ENCODE measurements around the gene USP5.

DNA sequence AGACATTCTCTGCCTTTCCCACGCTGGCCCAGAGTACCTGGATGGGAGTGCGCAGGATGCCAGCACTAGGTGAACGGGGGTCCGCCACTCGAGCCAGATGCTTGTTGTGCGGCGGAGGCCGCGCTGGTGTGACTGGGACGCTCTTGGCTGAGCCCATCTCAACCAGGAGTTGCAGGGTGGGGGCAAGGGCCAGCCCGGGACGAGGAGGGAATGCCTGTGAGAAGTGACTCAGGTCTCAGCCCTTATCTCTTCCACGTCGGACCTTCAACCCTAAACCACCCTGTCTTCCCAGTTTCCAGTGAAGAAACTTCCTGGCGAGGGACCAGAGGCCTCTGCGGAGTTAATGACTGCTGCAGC lies 1.2 kb upstream of the USP5 start:
- TF ChIP-seq, protein P1, sequence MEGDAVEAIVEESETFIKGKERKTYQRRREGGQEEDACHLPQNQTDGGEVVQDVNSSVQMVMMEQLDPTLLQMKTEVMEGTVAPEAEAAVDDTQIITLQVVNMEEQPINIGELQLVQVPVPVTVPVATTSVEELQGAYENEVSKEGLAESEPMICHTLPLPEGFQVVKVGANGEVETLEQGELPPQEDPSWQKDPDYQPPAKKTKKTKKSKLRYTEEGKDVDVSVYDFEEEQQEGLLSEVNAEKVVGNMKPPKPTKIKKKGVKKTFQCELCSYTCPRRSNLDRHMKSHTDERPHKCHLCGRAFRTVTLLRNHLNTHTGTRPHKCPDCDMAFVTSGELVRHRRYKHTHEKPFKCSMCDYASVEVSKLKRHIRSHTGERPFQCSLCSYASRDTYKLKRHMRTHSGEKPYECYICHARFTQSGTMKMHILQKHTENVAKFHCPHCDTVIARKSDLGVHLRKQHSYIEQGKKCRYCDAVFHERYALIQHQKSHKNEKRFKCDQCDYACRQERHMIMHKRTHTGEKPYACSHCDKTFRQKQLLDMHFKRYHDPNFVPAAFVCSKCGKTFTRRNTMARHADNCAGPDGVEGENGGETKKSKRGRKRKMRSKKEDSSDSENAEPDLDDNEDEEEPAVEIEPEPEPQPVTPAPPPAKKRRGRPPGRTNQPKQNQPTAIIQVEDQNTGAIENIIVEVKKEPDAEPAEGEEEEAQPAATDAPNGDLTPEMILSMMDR (IDR thresholded peaks at IDR 0.05; ENCODE audit: insufficient read depth, low read length, poor library complexity, severe bottlenecking), result no peak
- no peak for TF ChIP-seq EZH2phosphoT487 (conservative IDR thresholded peaks at IDR 0.05; ENCODE audit: low read length)
